ENCODE data around the gene GGN.

DNA sequence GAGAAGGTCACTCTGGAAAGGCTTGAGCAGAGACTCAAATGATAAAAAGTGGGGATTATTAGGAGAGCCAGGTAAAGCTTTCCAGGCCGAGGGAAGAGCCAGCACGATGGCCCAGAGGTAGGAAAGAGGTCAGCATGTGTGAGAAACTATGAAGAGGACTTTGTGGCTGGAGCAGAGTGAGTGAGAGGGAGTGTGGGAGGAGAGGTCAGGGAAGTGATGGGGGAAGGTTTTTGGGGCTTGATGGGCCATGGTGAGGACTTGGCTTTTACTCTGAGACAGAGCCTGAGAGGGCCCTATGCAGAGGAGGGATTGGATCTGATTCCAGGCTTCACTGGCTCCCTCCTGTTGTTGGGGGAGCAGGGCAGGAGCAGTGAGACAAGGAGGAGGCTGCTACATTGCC, 46.9 kb downstream of the GGN start:
- TF ChIP-seq POLR2A (IDR thresholded peaks at IDR 0.05; ENCODE audit: low read depth, low read length) (no peak), TAF1 (IDR thresholded peaks at IDR 0.05; ENCODE audit: borderline replicate concordance, low read depth, low read length) (no peak)

All from GM12892 (cell line).